Loucy (cell line): ENCODE data around the gene ACAA1.

Experiments
- H2AFZ ChIP-seq: fragments of 200-600 bp; sonication (generic); 2 replicates; pipeline ENCODE4 v1.6.0; 2016; ENCODE audit warnings: antibody characterized with exemption, mild to moderate bottlenecking, low read length, moderate library complexity
- H3F3A ChIP-seq: fragments of 200-600 bp; 2 replicates; pipeline ENCODE4 v1.6.0; 2016; ENCODE audit warnings: antibody characterized with exemption, low read depth, mild to moderate bottlenecking
- H3K27me3 ChIP-seq: fragments of 200-600 bp; sonication (generic); 2 replicates; pipeline ENCODE4 v1.6.1; 2014; ENCODE audit warnings: low read length, mild to moderate bottlenecking; ENCODE audit not compliant: insufficient read depth, poor library complexity, severe bottlenecking
- H3K36me3 ChIP-seq: fragments of 200-600 bp; sonication (generic); 2 replicates; pipeline ENCODE4 v1.6.1; 2016; ENCODE audit warnings: low read length; ENCODE audit not compliant: insufficient read depth
- H3K4me1 ChIP-seq: fragments of 200-600 bp; sonication (generic); 2 replicates; pipeline ENCODE4 v1.5.1; 2014; ENCODE audit warnings: low read length, mild to moderate bottlenecking; ENCODE audit not compliant: insufficient read depth, poor library complexity, severe bottlenecking
- H3K4me2 ChIP-seq: fragments of 200-600 bp; sonication (generic); 2 replicates; pipeline ENCODE4 v1.6.0; 2014; ENCODE audit warnings: antibody characterized with exemption, low read length, low read depth, mild to moderate bottlenecking; ENCODE audit not compliant: poor library complexity, severe bottlenecking
- H3K4me3 ChIP-seq: fragments of 200-600 bp; sonication (generic); 2 replicates; pipeline ENCODE4 v1.5.1; 2014; ENCODE audit warnings: low read length, mild to moderate bottlenecking, mixed read lengths; ENCODE audit not compliant: poor library complexity, severe bottlenecking
- H3K79me2 ChIP-seq: fragments of 200-600 bp; sonication (generic); 2 replicates; pipeline ENCODE4 v1.6.1; 2014; ENCODE audit warnings: low read length; ENCODE audit not compliant: insufficient read depth
- H3K9ac ChIP-seq: fragments of 200-600 bp; sonication (generic); 2 replicates; pipeline ENCODE4 v1.6.0; 2014; ENCODE audit warnings: mild to moderate bottlenecking, low read depth, low read length, moderate library complexity; ENCODE audit not compliant: poor library complexity, severe bottlenecking
- H3K9me2 ChIP-seq: fragments of 200-600 bp; sonication (generic); replicated peaks from 2 replicates; pipeline ENCODE4 v1.6.1; 2016; ENCODE audit warnings: low read depth, low read length, mixed read lengths
- H3K9me3 ChIP-seq: fragments of 200-600 bp; sonication (generic); 2 replicates; pipeline ENCODE4 v1.6.1; 2014; ENCODE audit warnings: mild to moderate bottlenecking, antibody characterized with exemption, low read length, low read depth; ENCODE audit not compliant: insufficient read depth
- H4K20me1 ChIP-seq: fragments of 200-600 bp; sonication (generic); 2 replicates; pipeline ENCODE4 v1.6.0; 2014; ENCODE audit warnings: antibody characterized with exemption, low read length, mild to moderate bottlenecking; ENCODE audit not compliant: insufficient read depth, poor library complexity, severe bottlenecking
- EZH2phosphoT487 ChIP-seq: fragments of 200-600 bp; IDR thresholded peaks from 2 replicates; pipeline ENCODE4 v1.6.1; 2018; ENCODE audit warnings: antibody characterized with exemption, mild to moderate bottlenecking, moderate library complexity, borderline replicate concordance
- TF ChIP-seq, protein P1 (sequence below): fragments of 200-600 bp; sonication (generic); conservative IDR thresholded peaks from 2 replicates; pipeline ENCODE4 v1.5.1; 2014; ENCODE audit warnings: mild to moderate bottlenecking, antibody characterized with exemption, low read length

Gene ACAA1

DNA sequence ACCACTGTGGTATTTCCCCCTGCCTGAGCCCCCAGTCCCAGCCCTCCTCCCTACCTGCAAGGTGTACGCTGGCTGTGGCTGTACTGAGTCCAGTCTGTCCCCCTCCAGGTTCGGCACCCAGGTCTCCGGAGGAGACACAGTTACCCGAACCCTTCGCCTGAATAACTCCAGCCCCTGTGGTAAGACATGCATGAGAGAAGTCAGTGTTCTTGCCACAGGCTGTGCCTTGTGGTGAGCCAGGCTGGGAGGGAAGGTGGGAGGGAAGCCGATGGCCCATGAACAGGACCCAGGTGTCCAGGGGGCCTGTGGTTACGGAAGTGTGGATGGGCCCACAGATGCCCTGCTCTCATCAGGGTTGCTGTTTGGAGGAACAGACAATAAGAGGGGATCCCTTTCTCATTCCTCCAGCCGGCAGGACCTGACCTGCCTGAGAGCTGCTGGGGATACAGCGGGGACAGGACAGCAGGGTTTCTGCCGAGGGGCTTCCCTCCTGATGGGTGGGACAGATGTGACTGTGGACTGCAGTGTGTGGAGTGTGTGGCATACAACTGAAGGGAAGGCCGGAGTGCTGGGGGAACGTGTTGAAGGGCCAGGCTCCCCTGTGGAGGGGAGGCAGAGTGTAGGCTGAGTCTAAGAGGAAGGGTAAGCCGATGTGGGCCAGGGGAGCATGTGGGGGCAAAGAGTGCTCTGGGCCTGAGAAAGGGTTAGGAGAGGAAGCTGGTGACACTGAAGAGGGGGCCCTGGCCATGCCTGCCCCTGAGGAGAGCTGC, 21.9 kb downstream of the ACAA1 start:
- no peaks in the 10 kb centered on the region for H3K9me3 ChIP-seq
- TF ChIP-seq, protein P1, sequence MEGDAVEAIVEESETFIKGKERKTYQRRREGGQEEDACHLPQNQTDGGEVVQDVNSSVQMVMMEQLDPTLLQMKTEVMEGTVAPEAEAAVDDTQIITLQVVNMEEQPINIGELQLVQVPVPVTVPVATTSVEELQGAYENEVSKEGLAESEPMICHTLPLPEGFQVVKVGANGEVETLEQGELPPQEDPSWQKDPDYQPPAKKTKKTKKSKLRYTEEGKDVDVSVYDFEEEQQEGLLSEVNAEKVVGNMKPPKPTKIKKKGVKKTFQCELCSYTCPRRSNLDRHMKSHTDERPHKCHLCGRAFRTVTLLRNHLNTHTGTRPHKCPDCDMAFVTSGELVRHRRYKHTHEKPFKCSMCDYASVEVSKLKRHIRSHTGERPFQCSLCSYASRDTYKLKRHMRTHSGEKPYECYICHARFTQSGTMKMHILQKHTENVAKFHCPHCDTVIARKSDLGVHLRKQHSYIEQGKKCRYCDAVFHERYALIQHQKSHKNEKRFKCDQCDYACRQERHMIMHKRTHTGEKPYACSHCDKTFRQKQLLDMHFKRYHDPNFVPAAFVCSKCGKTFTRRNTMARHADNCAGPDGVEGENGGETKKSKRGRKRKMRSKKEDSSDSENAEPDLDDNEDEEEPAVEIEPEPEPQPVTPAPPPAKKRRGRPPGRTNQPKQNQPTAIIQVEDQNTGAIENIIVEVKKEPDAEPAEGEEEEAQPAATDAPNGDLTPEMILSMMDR, result no peak
- TF ChIP-seq EZH2phosphoT487, result no peak
- no peak overlapping the region for H3K9ac ChIP-seq
- no peaks in the 10 kb centered on the region for H3K27me3 ChIP-seq
- H3K36me3 ChIP-seq, result no peaks in the 10 kb centered on the region; the same call in 1 of the 2 replicates
- no peaks in the 10 kb centered on the region for H3F3A ChIP-seq
- H3K4me1 ChIP-seq, result no peaks in the 10 kb centered on the region
- H3K9me2 ChIP-seq, result no peaks in the 10 kb centered on the region
- H4K20me1 ChIP-seq, result no peaks in the 10 kb centered on the region
- no peak overlapping the region for H2AFZ ChIP-seq
- H3K4me2 ChIP-seq, result no peak overlapping the region
- H3K4me3 ChIP-seq, result no peak overlapping the region
- no peaks in the 10 kb centered on the region for H3K79me2 ChIP-seq

DNA sequence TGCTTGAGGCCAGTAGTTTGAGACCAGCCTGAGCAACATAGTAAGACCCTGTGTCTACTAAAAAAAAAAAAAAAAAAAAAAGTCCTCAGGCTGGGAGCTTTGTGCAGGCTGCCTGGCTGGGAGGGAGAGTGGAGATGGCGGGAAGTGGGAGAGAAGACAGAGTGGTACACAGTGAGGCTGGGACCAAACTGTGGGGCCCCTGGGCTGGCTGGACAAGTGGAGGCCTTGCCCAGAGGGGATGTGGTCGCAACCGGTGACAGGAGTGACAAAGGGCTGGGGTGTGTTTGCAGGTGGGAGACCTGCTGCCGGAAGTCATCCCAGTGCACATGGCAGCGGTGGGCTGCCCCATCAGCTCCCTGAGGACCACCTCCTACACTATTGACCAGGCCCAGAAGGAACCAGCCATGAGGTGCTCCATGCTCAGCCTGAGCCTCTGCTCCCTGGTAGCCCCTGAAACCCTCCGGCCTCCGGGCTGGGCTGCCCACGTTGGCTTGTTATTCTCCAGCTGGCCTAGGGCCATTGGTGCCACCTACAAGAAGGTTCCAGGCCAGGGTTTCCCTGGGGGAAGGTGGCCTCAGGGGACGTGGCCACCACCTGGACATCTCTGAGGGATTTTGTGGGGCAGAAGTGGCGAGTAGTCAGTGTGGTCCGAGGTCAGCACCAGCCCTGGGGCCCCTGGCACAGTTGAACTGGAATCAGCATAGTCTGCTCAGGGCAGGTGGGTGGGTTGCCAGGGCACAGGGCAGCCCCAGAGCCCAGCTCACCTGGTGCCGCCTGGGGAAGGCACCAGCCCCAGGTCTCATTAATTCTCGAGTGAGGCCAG, 22.7 kb downstream of the ACAA1 start:
- Histone ChIP-seq H3K36me3 (no peaks in the 10 kb centered on the region), H3K9me3 (no peaks in the 10 kb centered on the region)
- no peak for TF ChIP-seq EZH2phosphoT487
- TF ChIP-seq, protein P1, result no peak

DNA sequence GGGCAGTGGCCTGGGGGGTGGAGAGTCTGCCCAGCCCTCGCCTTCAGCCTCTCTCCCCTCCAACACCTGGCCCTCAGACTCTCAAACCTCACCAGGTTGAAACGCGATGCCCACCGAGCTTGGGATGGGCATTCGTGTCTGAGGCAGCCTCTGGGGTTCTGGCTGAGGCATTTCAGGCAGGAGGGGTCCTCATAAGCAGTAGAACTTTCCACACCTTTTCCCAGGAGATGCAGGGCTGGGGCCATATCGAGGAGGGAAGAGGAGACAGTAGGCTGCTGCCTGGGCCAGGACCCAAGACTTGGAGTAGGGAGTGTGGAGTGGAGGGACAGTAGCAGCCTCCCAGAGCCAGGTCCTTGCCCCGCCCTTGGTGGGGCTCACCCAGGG, 24.6 kb downstream of the ACAA1 start:
- Histone ChIP-seq H3K27me3 (no peaks in the 10 kb centered on the region), H4K20me1 (no peaks in the 10 kb centered on the region), H3K36me3 (no peaks in the 10 kb centered on the region)

More for the DNA sequence above, 22.7 kb downstream of the ACAA1 start:
- H2AFZ ChIP-seq, result no peak overlapping the region
- H3K4me3 ChIP-seq, result no peak overlapping the region
- H4K20me1 ChIP-seq, result no peaks in the 10 kb centered on the region
- no peak overlapping the region for H3K9ac ChIP-seq
- H3K9me2 ChIP-seq, result no peaks in the 10 kb centered on the region
- H3K4me2 ChIP-seq, result no peak overlapping the region
- H3F3A ChIP-seq, result no peaks in the 10 kb centered on the region
- no peaks in the 10 kb centered on the region for H3K79me2 ChIP-seq
- no peaks in the 10 kb centered on the region for H3K27me3 ChIP-seq
- no peaks in the 10 kb centered on the region for H3K4me1 ChIP-seq

More for the DNA sequence above, 24.6 kb downstream of the ACAA1 start:
- H3K79me2 ChIP-seq, result no peaks in the 10 kb centered on the region
- H2AFZ ChIP-seq, result no peak overlapping the region
- H3K9me3 ChIP-seq, result no peaks in the 10 kb centered on the region
- H3K9me2 ChIP-seq, result no peaks in the 10 kb centered on the region
- H3K4me3 ChIP-seq, result no peak overlapping the region
- H3F3A ChIP-seq, result no peaks in the 10 kb centered on the region
- no peak for TF ChIP-seq EZH2phosphoT487
- TF ChIP-seq, protein P1, result no peak
- no peaks in the 10 kb centered on the region for H3K4me1 ChIP-seq
- H3K4me2 ChIP-seq, result no peak overlapping the region
- H3K9ac ChIP-seq, result no peak overlapping the region
